Lower leg skin (tissue), 4 donors: ENCODE results near the gene D2HGDH. TPM values are rescaled to one million over a fixed set of nuclear protein-coding genes. Genes with fewer than 3 reads are reported as not detected.

Source experiments
- DNase-seq, 2 donors: peaks; one replicate each; pipeline ENCODE4 v3.0.0-alpha.2; 2019; ENCODE audit warnings: low spot score in 2 of 2
- H3K4me3 ChIP-seq: fragments of 200-600 bp; sonication (generic); 2 replicates; pipeline ENCODE4 v1.5.1; 2017; ENCODE audit warnings: mild to moderate bottlenecking, low read depth; ENCODE audit not compliant: poor library complexity, severe bottlenecking
- POLR2A ChIP-seq, 2 donors: fragments of 450-650 bp; IDR thresholded peaks; one replicate each; pipeline ENCODE4 v1.6.1; 2016 to 2017; ENCODE audit warnings: antibody characterized with exemption in 2 of 2, mild to moderate bottlenecking in 1 of 2, moderate library complexity in 1 of 2
- WGBS, 2 donors: methylation state at CpG; one replicate each; pipeline ENCODE4 v1.1.5; 2018; 5-methylcytosine and 5-hydroxymethylcytosine counted together
- intact Hi-C: fragments of 100-400 bp; cut with DNase I; formaldehyde crosslinking; loops from one replicate; pipeline ENCODE4 v1.15.0; 2023; ENCODE audit warnings: low total_unique reads
- total RNA-seq, 4 donors: library from RNA; depleted of rRNA; stranded (reverse); fragments of >200 nt; gene quantifications; one replicate each; pipeline ENCODE4 v1.1.0, GENCODE V29; 2016
- TF ChIP-seq, protein P1 (sequence below), 3 donors: fragments of 450-650 bp; IDR thresholded peaks; one replicate each; pipeline ENCODE4 v1.5.1; 2016; ENCODE audit warnings: antibody characterized with exemption in 3 of 3, mild to moderate bottlenecking in 3 of 3, moderate library complexity in 2 of 3

The D2HGDH gene
- total RNA-seq, 4 donors from 2014 or later = 34.8 to 65.1 (median 48.2) TPM

DNA sequence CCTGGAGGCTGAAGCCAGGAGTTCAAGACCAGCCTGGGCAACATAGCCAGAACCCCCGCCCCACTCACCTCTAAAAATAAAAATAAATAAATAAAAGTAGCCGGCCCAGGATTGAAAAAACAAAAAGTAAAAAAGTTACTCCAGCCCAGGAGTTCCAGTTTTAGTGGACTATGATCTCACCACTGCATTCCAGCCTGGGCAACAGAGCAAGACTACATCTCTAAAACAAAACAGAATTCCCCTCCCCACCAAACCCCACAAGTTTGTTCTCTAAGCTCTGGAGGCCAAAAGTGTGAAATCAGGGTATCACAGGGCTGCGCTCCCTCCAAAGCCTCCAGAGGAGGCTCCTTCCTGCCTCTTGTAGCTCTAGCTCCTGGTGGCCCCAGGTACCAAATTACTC is 1.7 kb downstream of the D2HGDH start:
- 87 to 89% methylated on average over 3 of the region's 3 CpGs for WGBS, 2 donors
- H3K4me3 ChIP-seq = no peak overlapping the region
- no peak for TF ChIP-seq POLR2A (IDR thresholded peaks at IDR 0.05)
- TF ChIP-seq, protein P1, sequence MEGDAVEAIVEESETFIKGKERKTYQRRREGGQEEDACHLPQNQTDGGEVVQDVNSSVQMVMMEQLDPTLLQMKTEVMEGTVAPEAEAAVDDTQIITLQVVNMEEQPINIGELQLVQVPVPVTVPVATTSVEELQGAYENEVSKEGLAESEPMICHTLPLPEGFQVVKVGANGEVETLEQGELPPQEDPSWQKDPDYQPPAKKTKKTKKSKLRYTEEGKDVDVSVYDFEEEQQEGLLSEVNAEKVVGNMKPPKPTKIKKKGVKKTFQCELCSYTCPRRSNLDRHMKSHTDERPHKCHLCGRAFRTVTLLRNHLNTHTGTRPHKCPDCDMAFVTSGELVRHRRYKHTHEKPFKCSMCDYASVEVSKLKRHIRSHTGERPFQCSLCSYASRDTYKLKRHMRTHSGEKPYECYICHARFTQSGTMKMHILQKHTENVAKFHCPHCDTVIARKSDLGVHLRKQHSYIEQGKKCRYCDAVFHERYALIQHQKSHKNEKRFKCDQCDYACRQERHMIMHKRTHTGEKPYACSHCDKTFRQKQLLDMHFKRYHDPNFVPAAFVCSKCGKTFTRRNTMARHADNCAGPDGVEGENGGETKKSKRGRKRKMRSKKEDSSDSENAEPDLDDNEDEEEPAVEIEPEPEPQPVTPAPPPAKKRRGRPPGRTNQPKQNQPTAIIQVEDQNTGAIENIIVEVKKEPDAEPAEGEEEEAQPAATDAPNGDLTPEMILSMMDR (IDR thresholded peaks at IDR 0.05) = no peak
- intact Hi-C loops = no loop called here
- DNase-seq = no peak

DNA sequence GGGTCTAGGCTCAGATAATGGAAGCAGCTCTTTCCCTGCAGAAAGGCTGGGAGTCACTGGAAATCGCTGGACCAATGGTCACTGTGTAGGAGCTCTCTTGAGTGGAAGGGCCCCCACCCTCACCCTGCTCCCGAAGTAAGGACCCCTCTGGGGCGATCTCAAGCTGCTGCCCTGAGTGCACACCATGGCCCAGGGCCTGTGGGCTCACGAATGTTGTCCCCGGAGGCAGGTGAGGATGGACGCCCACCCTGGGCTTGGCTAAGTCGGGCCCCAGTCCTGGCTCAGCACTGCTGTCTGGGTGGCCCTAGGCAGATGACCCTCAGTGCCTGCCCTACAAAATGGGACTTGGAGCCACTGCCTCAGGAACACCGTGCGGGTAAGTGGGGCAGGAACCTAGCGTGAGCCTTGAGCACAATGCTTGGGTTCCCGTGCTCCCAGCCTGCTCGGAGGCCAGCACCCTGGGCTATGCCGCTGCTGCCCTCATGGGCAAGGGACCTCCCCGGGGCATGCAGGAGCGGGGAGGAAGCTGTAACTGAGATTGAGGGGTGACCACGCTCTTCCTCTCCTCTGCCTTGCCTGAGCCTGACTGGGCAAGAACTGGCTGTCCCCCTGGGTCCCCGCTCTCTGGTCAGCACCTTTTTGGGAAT is 3.7 kb downstream of the D2HGDH start:
- WGBS, 2 donors = 93 to 96% methylated on average over 8 to 15 of the region's 17 CpGs
- TF ChIP-seq POLR2A (IDR thresholded peaks at IDR 0.05) = no peak
- TF ChIP-seq, protein P1 (IDR thresholded peaks at IDR 0.05) = no peak
- DNase-seq = no peak

DNA sequence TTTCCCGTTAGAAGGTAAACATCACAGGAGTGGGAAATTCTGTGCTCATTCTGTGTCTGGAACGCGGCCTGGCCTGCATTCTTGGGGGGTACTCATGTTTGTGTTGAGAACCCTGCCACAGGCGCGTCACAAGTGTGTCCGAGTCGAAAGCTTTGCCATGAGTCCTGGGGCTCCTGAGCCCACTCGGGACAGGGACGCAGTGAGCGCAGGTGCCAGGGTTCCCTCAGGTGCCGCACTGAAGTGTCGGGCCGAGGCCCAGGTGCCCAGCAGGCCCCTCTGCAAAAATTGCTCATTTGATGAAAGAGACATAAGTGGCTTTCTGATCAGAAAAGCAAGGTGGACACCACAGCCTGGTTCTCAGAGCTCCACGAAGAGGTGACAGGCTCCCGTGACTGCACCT is 4.7 kb downstream of the D2HGDH start:
- intact Hi-C loops = no loop called here
- TF ChIP-seq, protein P1 (IDR thresholded peaks at IDR 0.05) = no peak
- TF ChIP-seq POLR2A (IDR thresholded peaks at IDR 0.05) = no peak
- WGBS, 2 donors = 91 to 96% methylated on average over 14 to 15 of the region's 15 CpGs
- DNase-seq = no peak
- H3K4me3 ChIP-seq = no peak overlapping the region

More for the DNA sequence above, 3.7 kb downstream of the D2HGDH start:
- H3K4me3 ChIP-seq = no peak overlapping the region
- intact Hi-C loops = no loop called here

DNA sequence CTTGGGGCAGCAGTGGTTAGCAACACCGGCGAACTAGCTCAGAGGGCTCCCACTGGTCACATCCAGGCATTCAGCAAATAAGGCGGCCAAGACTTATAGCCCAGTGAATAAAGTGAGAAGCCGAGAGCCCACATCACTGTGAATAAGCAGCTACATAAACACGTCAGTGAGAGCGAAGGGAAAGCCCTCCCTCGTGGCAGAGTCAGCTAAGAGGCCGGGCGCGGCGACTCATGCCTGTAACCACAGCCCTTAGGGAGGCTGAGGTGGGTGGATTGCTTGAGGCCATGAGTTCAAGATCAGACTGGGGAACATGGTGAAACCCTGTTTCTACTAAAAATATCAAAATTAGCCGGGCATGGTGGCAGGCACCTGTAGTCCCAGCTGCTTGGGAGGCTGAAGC is 5.2 kb downstream of the D2HGDH start:
- no peak for DNase-seq
- no peak overlapping the region for H3K4me3 ChIP-seq
- WGBS, 2 donors = 89 to 90% methylated on average over 12 of the region's 12 CpGs
- intact Hi-C loops = no loop called here
- TF ChIP-seq, protein P1 (IDR thresholded peaks at IDR 0.05) = no peak
- no peak for TF ChIP-seq POLR2A (IDR thresholded peaks at IDR 0.05)

DNA sequence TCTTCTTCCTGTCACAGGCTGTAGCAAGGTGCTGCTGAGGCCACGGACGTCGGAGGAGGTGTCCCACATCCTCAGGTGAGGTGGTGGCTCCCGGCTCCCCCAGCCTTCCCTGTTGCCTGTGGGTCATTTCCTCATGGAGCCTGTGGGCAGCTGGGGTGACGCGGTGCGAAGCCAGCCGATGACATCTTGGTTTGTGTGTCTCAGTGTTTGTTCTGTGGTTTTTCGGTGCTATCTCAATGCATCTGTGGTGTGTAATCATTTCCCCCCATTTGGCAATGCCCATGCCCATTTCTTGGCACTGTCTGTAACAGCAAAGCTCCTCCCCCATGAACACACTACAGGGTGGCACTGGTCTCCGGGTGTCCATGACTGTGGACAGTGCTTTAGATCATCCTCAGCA is 6.6 kb downstream of the D2HGDH start:
- DNase-seq = no peak
- intact Hi-C loops = no loop called here
- H3K4me3 ChIP-seq = no peak overlapping the region
- 81 to 86% methylated on average over 10 of the region's 10 CpGs for WGBS, 2 donors
- no peak for TF ChIP-seq POLR2A (IDR thresholded peaks at IDR 0.05)
- TF ChIP-seq, protein P1 (IDR thresholded peaks at IDR 0.05) = no peak
